A673 (cell line): ENCODE data around the gene NUDT3.

Experiments
- EZH2 ChIP-seq: fragments of 200-600 bp; sonication (generic); IDR thresholded peaks from 2 replicates; pipeline ENCODE4 v1.6.1; 2017; ENCODE audit warnings: borderline replicate concordance, low read depth, mild to moderate bottlenecking, mixed read lengths, antibody characterized with exemption, low read length; ENCODE audit not compliant: poor library complexity, severe bottlenecking
- TF ChIP-seq, protein P1 (sequence below): fragments of 300-800, 200-600 bp; sonication (generic); conservative IDR thresholded peaks from 2 replicates; pipeline ENCODE4 v1.5.1; 2017; ENCODE audit warnings: low read depth, mild to moderate bottlenecking, antibody characterized with exemption, low read length, moderate library complexity, mixed read lengths

DNA sequence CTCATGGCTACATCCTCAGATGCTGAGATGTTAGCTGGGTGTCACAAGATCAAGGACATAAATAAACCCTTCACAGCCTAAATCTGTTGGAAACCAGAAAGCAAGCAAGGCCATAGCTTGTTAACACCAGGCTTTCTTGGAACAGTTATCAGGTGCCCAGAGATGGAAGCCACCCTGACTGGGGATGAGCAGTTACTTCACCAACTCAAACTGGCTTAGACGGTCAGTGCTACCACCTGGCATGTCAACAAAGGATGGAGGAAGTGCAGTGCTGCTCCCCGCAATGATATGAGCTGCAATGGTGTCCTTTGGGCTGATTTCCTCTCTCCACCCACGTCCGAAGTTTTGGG is 114.7 kb downstream of the NUDT3 start:
- TF ChIP-seq, protein P1, sequence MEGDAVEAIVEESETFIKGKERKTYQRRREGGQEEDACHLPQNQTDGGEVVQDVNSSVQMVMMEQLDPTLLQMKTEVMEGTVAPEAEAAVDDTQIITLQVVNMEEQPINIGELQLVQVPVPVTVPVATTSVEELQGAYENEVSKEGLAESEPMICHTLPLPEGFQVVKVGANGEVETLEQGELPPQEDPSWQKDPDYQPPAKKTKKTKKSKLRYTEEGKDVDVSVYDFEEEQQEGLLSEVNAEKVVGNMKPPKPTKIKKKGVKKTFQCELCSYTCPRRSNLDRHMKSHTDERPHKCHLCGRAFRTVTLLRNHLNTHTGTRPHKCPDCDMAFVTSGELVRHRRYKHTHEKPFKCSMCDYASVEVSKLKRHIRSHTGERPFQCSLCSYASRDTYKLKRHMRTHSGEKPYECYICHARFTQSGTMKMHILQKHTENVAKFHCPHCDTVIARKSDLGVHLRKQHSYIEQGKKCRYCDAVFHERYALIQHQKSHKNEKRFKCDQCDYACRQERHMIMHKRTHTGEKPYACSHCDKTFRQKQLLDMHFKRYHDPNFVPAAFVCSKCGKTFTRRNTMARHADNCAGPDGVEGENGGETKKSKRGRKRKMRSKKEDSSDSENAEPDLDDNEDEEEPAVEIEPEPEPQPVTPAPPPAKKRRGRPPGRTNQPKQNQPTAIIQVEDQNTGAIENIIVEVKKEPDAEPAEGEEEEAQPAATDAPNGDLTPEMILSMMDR = no peak
- no peak for TF ChIP-seq EZH2
